B cell (primary cell): ENCODE data around the gene OR5H14. TPM values are rescaled to one million over a fixed set of nuclear protein-coding genes. Genes with fewer than 3 reads are reported as not detected.

ENCODE experiments used
- ATAC-seq: fragments of 200-7000 bp; cut with Tn5 transposase; one replicate; pipeline ENCODE4 v1.10.0; 2021; ENCODE audit warnings: low read depth, mild to moderate bottlenecking, moderate number of reproducible peaks, moderate library complexity
- CTCF ChIA-PET: fragments of 350-600 bp; sonication (Branson Sonifier 250); formaldehyde crosslinking; loops from one replicate; lab custom pipeline; 2021; ENCODE audit warnings: antibody characterized with exemption, inconsistent platforms; lab: Charles Lee
- POLR2A ChIA-PET: fragments of 350-600 bp; sonication (Branson Sonifier 250); formaldehyde crosslinking; loops from one replicate; lab custom pipeline; 2021; ENCODE audit warnings: antibody characterized with exemption; lab: Charles Lee
- DNase-seq: peaks from one replicate; pipeline ENCODE4 v3.0.0; 2013
- H2AFZ ChIP-seq: 2 replicates; pipeline ENCODE4 v1.6.1; 2012; ENCODE audit warnings: mild to moderate bottlenecking, low read depth, low read length; ENCODE audit not compliant: insufficient read depth, poor library complexity, severe bottlenecking
- H3K27ac ChIP-seq, 2 donors: 1 replicate in 1 of 2; 2 replicates in 1 of 2; pipeline ENCODE4 v1.5.1; 2012 to 2013; ENCODE audit warnings: low read length in 2 of 2, mild to moderate bottlenecking in 2 of 2, moderate library complexity in 1 of 2
- H3K27me3 ChIP-seq, 4 experiments: fragments of 200-600 bp in 1 of 4; sonication (generic) in 1 of 4; replicated peaks in 1 of 4; 1 replicate in 2 of 4; 2 replicates in 2 of 4; pipeline versions ENCODE4 v1.6.1 to v1.7.0; 2013 to 2016; ENCODE audit warnings: low read length in 3 of 4, mild to moderate bottlenecking in 2 of 4, mixed read lengths in 1 of 4, moderate library complexity in 1 of 4; ENCODE audit not compliant: insufficient read depth in 4 of 4, control insufficient read depth in 3 of 4; ENCODE audit errors: control extremely low read depth in 1 of 4
- H3K36me3 ChIP-seq, 2 experiments: replicated peaks in 1 of 2; 1 replicate in 1 of 2; 2 replicates in 1 of 2; pipeline versions ENCODE4 v1.6.1 to v1.7.1; 2013; ENCODE audit warnings: low read length in 1 of 2; ENCODE audit not compliant: insufficient read depth in 2 of 2, control insufficient read depth in 1 of 2; ENCODE audit errors: control extremely low read depth in 1 of 2, extremely low read depth in 1 of 2
- H3K4me1 ChIP-seq, 2 donors: fragments of 200-600 bp in 1 of 2; sonication (generic) in 1 of 2; 1 replicate in 1 of 2; 2 replicates in 1 of 2; pipeline versions ENCODE4 v1.5.1 to v1.6.1; 2013 to 2017; ENCODE audit warnings: low read length in 2 of 2; ENCODE audit not compliant: control insufficient read depth in 2 of 2, insufficient read depth in 2 of 2
- H3K4me2 ChIP-seq: replicated peaks from 2 replicates; pipeline ENCODE3; 2012; ENCODE audit warnings: mild to moderate bottlenecking, low read depth, low read length; ENCODE audit not compliant: poor library complexity, severe bottlenecking
- H3K4me3 ChIP-seq, 5 experiments: fragments of 200-600 bp in 1 of 5; sonication (generic) in 1 of 5; 1 replicate in 3 of 5; 2 replicates in 2 of 5; pipeline versions ENCODE4 v1.5.1 to v1.7.0; 2011 to 2016; ENCODE audit warnings: low read length in 4 of 5, mild to moderate bottlenecking in 4 of 5, low read depth in 2 of 5, control low read depth in 1 of 5, moderate library complexity in 1 of 5; ENCODE audit not compliant: insufficient read depth in 1 of 5; ENCODE audit errors: control extremely low read depth in 1 of 5, extremely low read depth in 1 of 5
- H3K79me2 ChIP-seq: fragments of 200-600 bp; sonication (generic); one replicate; pipeline ENCODE4 v1.6.0; 2016; ENCODE audit warnings: low read length; ENCODE audit not compliant: control insufficient read depth, insufficient read depth
- H3K9ac ChIP-seq: fragments of 200-600 bp; sonication (generic); 2 replicates; pipeline ENCODE4 v1.6.1; 2017; ENCODE audit warnings: mild to moderate bottlenecking, low read length, moderate library complexity
- H3K9me3 ChIP-seq, 3 donors: one replicate each; pipeline versions ENCODE4 v1.6.1 to v1.7.1; 2013; ENCODE audit warnings: low read length in 2 of 3; ENCODE audit not compliant: control insufficient read depth in 2 of 3, insufficient read depth in 1 of 3; ENCODE audit errors: control extremely low read depth in 1 of 3
- H4K20me1 ChIP-seq: 2 replicates; pipeline ENCODE4 v1.6.0; 2012; ENCODE audit warnings: mild to moderate bottlenecking, low read length; ENCODE audit not compliant: insufficient read depth, control insufficient read depth, poor library complexity, severe bottlenecking
- H3K27ac Mint-ChIP-seq: one replicate; pipeline ENCODE4 v1.8.0; 2021; ENCODE audit warnings: mixed read lengths
- H3K27me3 Mint-ChIP-seq: one replicate; pipeline ENCODE4 v1.8.0; 2021; ENCODE audit warnings: mixed read lengths
- H3K4me1 Mint-ChIP-seq: one replicate; pipeline ENCODE4 v1.8.0; 2021; ENCODE audit warnings: mixed read lengths
- H3K4me3 Mint-ChIP-seq: one replicate; pipeline ENCODE4 v1.8.0; 2021; ENCODE audit warnings: mixed read lengths
- H3K9me3 Mint-ChIP-seq: one replicate; pipeline ENCODE4 v1.8.0; 2022; ENCODE audit warnings: mixed read lengths; ENCODE audit not compliant: insufficient read depth
- CTCF ChIP-seq: fragments of 200-600 bp; IDR thresholded peaks from one replicate; pipeline ENCODE4 v1.8.0; 2022; ENCODE audit warnings: antibody characterized with exemption, mild to moderate bottlenecking
- EZH2 ChIP-seq: IDR thresholded peaks from 2 replicates; pipeline ENCODE4 v1.6.1; 2012; ENCODE audit warnings: borderline replicate concordance, low read depth, mild to moderate bottlenecking, moderate library complexity, low read length; ENCODE audit not compliant: insufficient read depth, poor library complexity, severe bottlenecking
- WGBS: methylation state at CpG from one replicate; pipeline ENCODE4 v1.1.5; 2013; ENCODE audit warnings: missing lambda C conversion rate; ENCODE audit not compliant: insufficient coverage; 5-methylcytosine and 5-hydroxymethylcytosine counted together
- intact Hi-C: fragments of 100-400 bp; cut with micrococcal nuclease; formaldehyde crosslinking; loops from one replicate; pipeline ENCODE4 v1.10.0; 2022
- polyA plus RNA-seq: library from polyadenylated mRNA; depleted of rRNA; stranded (reverse); fragments of >200 nt; gene quantifications from 2 replicates; pipeline ENCODE4 v1.2.3, GENCODE V29; 2012
- total RNA-seq, 2 donors: library from RNA; stranded (reverse); fragments of 120-200 nt in 1 of 2; gene quantifications; 1 replicate in 1 of 2; 2 replicates in 1 of 2; pipeline versions ENCODE4 v1.2.3 to v1.2.4, GENCODE V29; 2013 to 2022

The OR5H14 gene
- total and polyA plus RNA-seq, 2 donors (not counting 1 experiment from before 2014, with no cell fraction given): not detected

- DNase-seq (no peak), ATAC-seq (no peak)
- no peak overlapping the region for H3K27ac Mint-ChIP-seq
- ChIA-PET CTCF (no interaction called here), POLR2A (no interaction called here)
- no peaks in the 10 kb centered on the region for H3K4me1 ChIP-seq
- no peaks in the 10 kb centered on the region for H3K27me3 ChIP-seq
- no peaks in the 10 kb centered on the region for H3K79me2 ChIP-seq
- no peak overlapping the region for H2AFZ ChIP-seq
- H3K4me3 ChIP-seq: no peak overlapping the region
- TF ChIP-seq EZH2: no peak
- TF ChIP-seq CTCF: no peak
- WGBS: no CpG with 5 or more reads among the region's 1 CpG
- no peaks in the 10 kb centered on the region for H4K20me1 ChIP-seq
- H3K9me3 ChIP-seq: peaks cover 0 to 7% (median 1%) of the 10 kb centered on the region in 3 donors
- no peaks in the 10 kb centered on the region for H3K27me3 Mint-ChIP-seq
- H3K27ac ChIP-seq: no peak overlapping the region
- no peaks in the 10 kb centered on the region for H3K4me1 Mint-ChIP-seq
- no peak overlapping the region for H3K4me3 Mint-ChIP-seq
- H3K9me3 Mint-ChIP-seq: no peaks in the 10 kb centered on the region
- intact Hi-C loops: no loop called here
- no peak overlapping the region for H3K9ac ChIP-seq
- no peaks in the 10 kb centered on the region for H3K36me3 ChIP-seq
- no peak overlapping the region for H3K4me2 ChIP-seq
Measured at GRCh38 chr3:98115717-98116116, 31.6 kb upstream of the OR5H14 start.

GRCh38 chr3:98130421-98130820 is 16.9 kb upstream of the OR5H14 start, which contains the start of gene OR5H1:
Gene OR5H1, plus strand, starts transcription at chr3:98130721. Its CDS starts 1,977 bp downstream, at chr3:98132698.
- H3K4me3 Mint-ChIP-seq: no peak within 1 kb of the TSS
- no peaks in the 10 kb centered on the region for H3K79me2 ChIP-seq
- H4K20me1 ChIP-seq: no peaks in the 10 kb centered on the region
- CTCF ChIA-PET: no interaction called here
- no peak for ATAC-seq
- no peaks in the 10 kb centered on the region for H3K36me3 ChIP-seq
- H3K4me3 ChIP-seq: no peak within 1 kb of the TSS
- no peak within 1 kb of the TSS for H2AFZ ChIP-seq
- TF ChIP-seq CTCF: no peak
- no peak for TF ChIP-seq EZH2
- no peak within 1 kb of the TSS for H3K9ac ChIP-seq
- no peaks in the 10 kb centered on the region for H3K9me3 ChIP-seq
- no peaks in the 10 kb centered on the region for H3K4me1 Mint-ChIP-seq
- no peaks in the 10 kb centered on the region for H3K4me1 ChIP-seq
- H3K27ac ChIP-seq: no peak within 1 kb of the TSS
- no peaks in the 10 kb centered on the region for H3K27me3 ChIP-seq
- no peaks in the 10 kb centered on the region for H3K27me3 Mint-ChIP-seq
- no peak within 1 kb of the TSS for H3K4me2 ChIP-seq
- WGBS: no CpG with 5 or more reads among the region's 1 CpG
- intact Hi-C loops: no loop called here
- no peak for DNase-seq
- POLR2A ChIA-PET: no interaction called here
- H3K27ac Mint-ChIP-seq: no peak within 1 kb of the TSS
- peaks cover 3% of the 10 kb centered on the region for H3K9me3 Mint-ChIP-seq
